CD4-positive, CD25-positive, alpha-beta regulatory T cell (primary cell): ENCODE data around the gene AGAP1. TPM values are rescaled to one million over a fixed set of nuclear protein-coding genes. Genes with fewer than 3 reads are reported as not detected.

Source experiments
- ATAC-seq, 2 donors: fragments of 150-1000 bp; cut with Tn5 transposase; one replicate each; pipeline ENCODE4 v1.10.0; 2021; ENCODE audit warnings: low read depth in 2 of 2, moderate number of reproducible peaks in 2 of 2, moderate library complexity in 1 of 2
- DNase-seq, 3 donors: peaks; one replicate each; pipeline versions ENCODE4 v3.0.0 to v3.0.0-alpha.2; 2012 to 2022; ENCODE audit warnings: mixed read lengths in 1 of 3
- H3K27ac ChIP-seq: one replicate; pipeline ENCODE4 v1.7.0; 2013; ENCODE audit warnings: mild to moderate bottlenecking, low read length; ENCODE audit not compliant: insufficient read depth, poor library complexity, severe bottlenecking
- H3K27me3 ChIP-seq: one replicate; pipeline ENCODE4 v1.7.0; 2013; ENCODE audit warnings: low read length; ENCODE audit not compliant: control insufficient read depth, insufficient read depth
- H3K36me3 ChIP-seq: one replicate; pipeline ENCODE4 v1.7.0; 2013; ENCODE audit warnings: mild to moderate bottlenecking, low read length, moderate library complexity; ENCODE audit not compliant: control insufficient read depth, insufficient read depth
- H3K4me1 ChIP-seq: 2 replicates; pipeline ENCODE4 v1.7.0; 2013; ENCODE audit warnings: mild to moderate bottlenecking, low read length; ENCODE audit not compliant: insufficient read depth, control insufficient read depth, poor library complexity, severe bottlenecking
- H3K4me3 ChIP-seq: one replicate; pipeline ENCODE4 v1.7.0; 2013; ENCODE audit warnings: low read depth, mild to moderate bottlenecking, low read length, moderate library complexity
- H3K9me3 ChIP-seq, 2 experiments: 1 replicate in 1 of 2; 2 replicates in 1 of 2; pipeline ENCODE4 v1.7.0; 2013; ENCODE audit warnings: low read length in 2 of 2, mild to moderate bottlenecking in 1 of 2, moderate library complexity in 1 of 2; ENCODE audit not compliant: control insufficient read depth in 2 of 2
- H3K27ac Mint-ChIP-seq, 3 donors: one replicate each; pipeline ENCODE4 v1.8.0; 2020 to 2022; ENCODE audit warnings: mild to moderate bottlenecking in 3 of 3, mixed read lengths in 3 of 3, moderate library complexity in 2 of 3
- H3K27me3 Mint-ChIP-seq: one replicate; pipeline ENCODE4 v1.8.0; 2022; ENCODE audit warnings: mild to moderate bottlenecking, mixed read lengths
- H3K36me3 Mint-ChIP-seq: one replicate; pipeline ENCODE4 v1.8.0; 2020; ENCODE audit warnings: mixed read lengths
- H3K4me1 Mint-ChIP-seq, 4 donors: one replicate each; pipeline ENCODE4 v1.8.0; 2020 to 2022; ENCODE audit warnings: mixed read lengths in 4 of 4, mild to moderate bottlenecking in 1 of 4
- H3K4me3 Mint-ChIP-seq, 4 donors: one replicate each; pipeline ENCODE4 v1.8.0; 2020 to 2022; ENCODE audit warnings: mild to moderate bottlenecking in 4 of 4, mixed read lengths in 4 of 4, moderate library complexity in 3 of 4
- H3K9me3 Mint-ChIP-seq, 7 donors: one replicate each; pipeline ENCODE4 v1.8.0; 2020 to 2022; ENCODE audit warnings: mixed read lengths in 7 of 7, mild to moderate bottlenecking in 3 of 7, moderate library complexity in 2 of 7
- polyA plus RNA-seq, 4 donors: library from polyadenylated mRNA; unstranded; fragments of 300-500 nt; fragmentation: Illumina TruSeq; gene quantifications; one replicate each; pipeline ENCODE4 v1.2.3, GENCODE V29; 2021
- total RNA-seq: library from RNA; stranded (reverse); gene quantifications from one replicate; pipeline ENCODE4 v1.2.3, GENCODE V29; 2022

AGAP1 gene
- total and polyA plus RNA-seq, 5 donors from 2014 or later, result 0.99 TPM; not detected in 4

DNA sequence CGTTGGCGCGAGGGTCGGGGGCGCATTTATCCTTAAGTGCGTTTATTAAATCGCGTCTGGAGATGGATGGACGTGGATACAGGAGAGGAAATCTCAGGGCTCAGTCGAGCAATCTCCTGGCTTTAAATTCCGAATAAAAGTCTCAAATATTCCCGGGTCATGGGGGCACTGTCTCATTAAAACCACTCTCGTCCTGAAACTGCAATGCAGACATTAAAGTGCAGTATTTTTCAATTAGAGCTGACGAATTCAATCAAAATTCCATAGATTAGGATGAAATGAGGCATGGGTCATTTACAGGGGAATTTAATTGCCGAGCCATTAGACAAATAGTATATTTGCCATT lies 685.0 kb downstream of the AGAP1 start:
- no peak for ATAC-seq
- peaks cover 88% of the 10 kb centered on the region for H3K27me3 Mint-ChIP-seq
- Histone ChIP-seq H3K4me1 (peaks cover 5% of the 10 kb centered on the region), H3K27ac (no peak overlapping the region), H3K9me3 (no peaks in the 10 kb centered on the region), H3K27me3 (peaks cover 23% of the 10 kb centered on the region), H3K36me3 (no peaks in the 10 kb centered on the region), H3K4me3 (no peak overlapping the region)
- no peaks in the 10 kb centered on the region for H3K36me3 Mint-ChIP-seq
- DNase-seq, result no peak
- peaks cover 0 to 3% (median 0%) of the 10 kb centered on the region in 7 donors for H3K9me3 Mint-ChIP-seq
- peaks cover 0 to 7% (median 1%) of the 10 kb centered on the region in 4 donors for H3K4me1 Mint-ChIP-seq
- H3K27ac Mint-ChIP-seq, result no peak overlapping the region
- no peak overlapping the region for H3K4me3 Mint-ChIP-seq

DNA sequence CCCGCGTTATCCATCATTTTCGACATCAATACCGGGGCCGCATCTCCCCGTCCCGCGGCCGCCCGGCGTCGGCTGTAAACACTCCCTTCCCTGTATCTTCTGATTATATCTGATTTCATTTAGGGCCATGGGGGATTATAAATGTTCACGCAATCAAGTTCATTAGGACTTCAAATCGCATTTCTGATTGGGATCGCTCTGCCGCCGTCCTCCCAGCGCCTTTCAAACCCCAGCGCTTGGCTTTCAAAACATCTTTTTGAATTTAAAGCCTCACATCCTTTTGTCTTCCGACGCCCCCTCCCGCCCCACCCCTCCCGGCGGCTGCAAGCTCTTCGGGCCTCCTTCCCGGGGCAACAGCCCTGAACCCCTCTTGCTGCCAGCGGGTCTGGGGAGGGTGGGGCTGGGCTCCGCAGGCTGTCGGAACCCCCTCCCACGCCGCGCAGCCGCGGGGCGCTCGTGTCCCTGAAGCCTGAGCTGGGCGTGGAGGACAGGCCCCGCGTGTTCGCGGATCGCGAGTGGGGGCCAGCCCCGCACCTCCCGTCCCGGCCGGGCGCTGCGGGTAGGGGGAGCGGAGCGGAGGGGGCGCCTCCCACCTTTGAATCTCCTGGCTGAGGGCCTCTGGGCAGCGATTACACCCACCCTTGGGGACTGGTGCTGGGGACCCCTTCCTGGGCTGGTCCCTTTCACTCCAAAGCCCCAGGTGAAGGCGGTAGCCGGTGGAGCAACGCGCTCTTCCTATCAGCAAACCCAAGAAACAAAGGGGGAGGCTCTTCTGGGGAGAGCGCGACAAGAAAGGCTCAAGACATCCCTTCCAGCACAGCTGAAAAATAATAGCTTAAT lies 685.6 kb downstream of the AGAP1 start:
- Histone ChIP-seq H3K4me3 (no peak overlapping the region), H3K27me3 (peaks cover 23% of the 10 kb centered on the region)
- no peak overlapping the region for H3K27ac Mint-ChIP-seq

DNA sequence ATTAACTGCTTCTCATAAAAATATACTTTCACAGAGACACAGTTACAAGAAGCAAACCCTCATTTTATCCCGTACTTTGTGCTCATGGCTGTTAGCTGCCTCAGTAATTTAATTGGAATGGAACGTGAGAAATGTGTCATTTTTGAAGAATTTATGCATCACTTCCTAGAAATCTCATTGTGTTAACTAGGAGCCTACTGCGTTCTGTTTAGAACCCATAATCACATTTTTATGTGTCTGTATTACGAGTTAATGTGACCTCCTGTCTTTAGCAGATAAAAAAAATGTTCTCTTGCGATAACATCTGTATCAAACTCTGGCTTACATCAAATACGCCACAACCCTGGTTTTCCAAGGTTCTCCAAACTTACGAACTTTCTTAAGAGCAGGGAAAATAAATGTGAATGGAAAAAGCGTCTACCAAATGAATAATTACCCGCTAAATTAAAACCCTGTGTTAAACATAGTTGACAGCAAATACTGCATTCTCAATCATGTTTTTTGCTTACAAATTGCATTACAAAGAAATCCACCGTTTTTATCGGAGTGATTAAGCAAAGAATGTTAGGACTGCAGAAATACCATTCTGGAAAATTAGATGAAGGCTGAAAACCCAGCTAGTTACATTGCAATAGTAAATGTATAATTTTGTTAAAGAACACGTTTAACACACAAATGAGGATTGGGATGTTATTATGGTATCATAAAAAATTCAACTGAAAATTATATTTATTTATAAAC lies 686.4 kb downstream of the AGAP1 start:
- Histone ChIP-seq H3K4me3 (no peak overlapping the region), H3K4me1 (peaks cover 5% of the 10 kb centered on the region), H3K27ac (no peak overlapping the region), H3K27me3 (peaks cover 23% of the 10 kb centered on the region), H3K9me3 (no peaks in the 10 kb centered on the region), H3K36me3 (no peaks in the 10 kb centered on the region)
- ATAC-seq, result no peak
- Mint-ChIP-seq H3K4me1 (peaks cover 0 to 7% (median 1%) of the 10 kb centered on the region in 4 donors), H3K36me3 (no peaks in the 10 kb centered on the region), H3K27ac (no peak overlapping the region), H3K9me3 (peaks cover 0 to 5% (median 0%) of the 10 kb centered on the region in 7 donors), H3K4me3 (no peak overlapping the region), H3K27me3 (peaks cover 77% of the 10 kb centered on the region)
- no peak for DNase-seq

More for the DNA sequence above, 685.6 kb downstream of the AGAP1 start:
- Histone ChIP-seq H3K36me3 (no peaks in the 10 kb centered on the region), H3K9me3 (no peaks in the 10 kb centered on the region), H3K4me1 (peaks cover 5% of the 10 kb centered on the region), H3K27ac (no peak overlapping the region)
- Mint-ChIP-seq H3K4me1 (peaks cover 0 to 7% (median 1%) of the 10 kb centered on the region in 4 donors), H3K36me3 (no peaks in the 10 kb centered on the region), H3K27me3 (peaks cover 85% of the 10 kb centered on the region), H3K4me3 (peak overlapping the region in 1 of 4 donors; percentile 61), H3K9me3 (no peaks in the 10 kb centered on the region)
- DNase-seq (no peak), ATAC-seq (no peak)

DNA sequence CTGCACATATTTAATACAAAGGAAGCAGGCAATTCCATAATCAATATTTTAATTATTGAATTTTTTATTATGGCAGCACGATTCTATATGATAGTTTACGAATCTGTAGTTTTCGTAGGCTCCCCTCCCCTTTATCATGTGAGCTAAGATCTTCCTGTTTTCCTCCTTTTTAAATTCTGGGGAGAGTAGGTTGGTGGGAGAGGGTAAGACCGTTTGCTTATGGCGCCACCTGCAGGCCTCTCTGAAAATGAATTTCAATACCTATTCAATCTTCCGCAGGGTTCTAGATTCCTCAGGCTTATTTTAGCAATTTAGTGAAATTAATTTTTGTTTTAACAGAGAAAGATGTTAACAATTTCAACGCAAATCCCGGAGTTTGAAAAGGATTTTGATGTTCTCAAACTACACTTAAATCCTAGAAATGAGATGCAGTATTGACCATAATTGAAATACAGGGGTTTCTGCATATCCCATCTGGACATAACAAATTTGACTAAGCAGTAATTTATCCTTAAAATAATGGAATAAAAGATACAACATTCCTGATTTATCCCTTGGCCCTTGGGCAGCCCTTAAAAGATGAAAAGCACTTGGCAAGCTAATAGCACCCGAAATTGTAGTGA lies 687.1 kb downstream of the AGAP1 start:
- H3K27me3 Mint-ChIP-seq, result peaks cover 70% of the 10 kb centered on the region
- peak in 1 of 3 donors; percentile 38 for DNase-seq

More for the DNA sequence above, 687.1 kb downstream of the AGAP1 start:
- Histone ChIP-seq H3K4me1 (peaks cover 5% of the 10 kb centered on the region), H3K27ac (no peak overlapping the region), H3K9me3 (no peaks in the 10 kb centered on the region), H3K27me3 (peaks cover 21% of the 10 kb centered on the region), H3K36me3 (no peaks in the 10 kb centered on the region), H3K4me3 (no peak overlapping the region)
- no peak overlapping the region for H3K4me3 Mint-ChIP-seq
- H3K9me3 Mint-ChIP-seq, result peaks cover 0 to 5% (median 0%) of the 10 kb centered on the region in 7 donors
- ATAC-seq, result no peak
- peaks cover 0 to 7% (median 1%) of the 10 kb centered on the region in 4 donors for H3K4me1 Mint-ChIP-seq
- H3K36me3 Mint-ChIP-seq, result no peaks in the 10 kb centered on the region
- H3K27ac Mint-ChIP-seq, result no peak overlapping the region
